GM12872 (cell line): Measurements from ENCODE around the gene PAPPA.

Source experiments
- CTCF ChIP-seq: IDR thresholded peaks from 3 replicates; pipeline ENCODE4 v1.5.1; 2011; ENCODE audit warnings: low read depth, mild to moderate bottlenecking, low read length, moderate library complexity; ENCODE audit not compliant: insufficient read depth

PAPPA gene

GRCh38 chr9:116309900-116310611, 156.5 kb downstream of the PAPPA start:
- no peak for TF ChIP-seq CTCF

- TF ChIP-seq CTCF: no peak
Measured at GRCh38 chr9:116312221-116312620, 158.6 kb downstream of the PAPPA start.

DNA sequence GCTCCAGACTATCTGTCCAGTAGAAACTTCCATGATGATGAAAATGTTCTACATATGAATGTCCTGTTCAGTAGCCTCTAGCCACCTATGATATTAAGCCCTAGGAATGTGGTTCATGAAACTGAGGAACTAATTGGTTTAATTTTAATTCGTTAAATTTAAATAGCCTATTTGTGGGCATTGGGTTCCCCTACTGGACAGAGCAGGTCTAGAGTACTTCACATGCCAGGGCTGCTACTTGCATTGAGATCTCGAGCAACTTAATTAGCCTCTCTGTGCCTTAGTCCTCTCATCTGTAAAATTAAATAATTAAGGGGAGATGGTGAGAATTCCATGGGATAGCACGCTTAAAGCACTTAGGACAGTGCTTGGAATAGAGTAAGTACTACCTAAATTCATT, 160.0 kb downstream of the PAPPA start:
- TF ChIP-seq CTCF: no peak

- no peak for TF ChIP-seq CTCF
Measured at GRCh38 chr9:116316246-116316645, 162.7 kb downstream of the PAPPA start.

- no peak for TF ChIP-seq CTCF
Measured at GRCh38 chr9:116317503-116317902, 163.9 kb downstream of the PAPPA start.

- no peak for TF ChIP-seq CTCF
Measured at GRCh38 chr9:116318468-116319374, 165.1 kb downstream of the PAPPA start.

GRCh38 chr9:116319480-116319879, 165.9 kb downstream of the PAPPA start:
- no peak for TF ChIP-seq CTCF
